HG03139 (cell line): Measurements from ENCODE around the gene DPH5.
A peak's percentile ranks its signal among the peaks of the same experiment; 100 is the strongest.
"Not testable (repeated sequence)": the region's sequence is repeated elsewhere in the genome, so short reads cannot be mapped to it uniquely, and the experiment has no call there.

Source experiments
- ATAC-seq: cut with Tn5 transposase; IDR thresholded peaks from one replicate; pipeline ENCODE4 v1.9.1; 2021; ENCODE audit not compliant: unreplicated experiment

DPH5 gene

GRCh38 chr1:100989306-100990077 is 36.1 kb downstream of the DPH5 start:
- no peak for ATAC-seq

GRCh38 chr1:100988121-100988520 is 37.5 kb downstream of the DPH5 start:
- ATAC-seq = no peak

- ATAC-seq = no peak
Observed at GRCh38 chr1:100982793-100983192, 42.8 kb downstream of the DPH5 start.

GRCh38 chr1:100979631-100980030 is 46.0 kb downstream of the DPH5 start:
- ATAC-seq = no peak

GRCh38 chr1:100976936-100977335 is 48.6 kb downstream of the DPH5 start:
- ATAC-seq = no peak

GRCh38 chr1:100972185-100972584 is 53.4 kb downstream of the DPH5 start:
- ATAC-seq = no peak

GRCh38 chr1:100971021-100971420 is 54.6 kb downstream of the DPH5 start:
- no peak for ATAC-seq

GRCh38 chr1:100969327-100969726 is 56.3 kb downstream of the DPH5 start:
- no peak for ATAC-seq

- ATAC-seq = no peak
Observed at GRCh38 chr1:100968621-100969020, 57.0 kb downstream of the DPH5 start.

GRCh38 chr1:100960098-100960497 is 65.5 kb downstream of the DPH5 start:
- ATAC-seq = no peak

- no peak for ATAC-seq
Observed at GRCh38 chr1:100959502-100960060, 66.0 kb downstream of the DPH5 start.

GRCh38 chr1:100955322-100955721 is 70.3 kb downstream of the DPH5 start:
- no peak for ATAC-seq

- no peak for ATAC-seq
Observed at GRCh38 chr1:100953960-100954730, 71.4 kb downstream of the DPH5 start.

GRCh38 chr1:100952970-100953369 is 72.6 kb downstream of the DPH5 start:
- not testable (repeated sequence) for ATAC-seq

- no peak for ATAC-seq
Observed at GRCh38 chr1:100952104-100952745, 73.4 kb downstream of the DPH5 start.

- ATAC-seq = no peak
Observed at GRCh38 chr1:100950781-100951180, 74.8 kb downstream of the DPH5 start.

GRCh38 chr1:100950337-100950736 is 75.2 kb downstream of the DPH5 start:
- no peak for ATAC-seq

GRCh38 chr1:100949515-100950158 is 75.9 kb downstream of the DPH5 start:
- peak; percentile 88 for ATAC-seq

GRCh38 chr1:100948721-100949405 is 76.7 kb downstream of the DPH5 start:
- not testable (repeated sequence) for ATAC-seq

- not testable (repeated sequence) for ATAC-seq
Observed at GRCh38 chr1:100947816-100948215, 77.8 kb downstream of the DPH5 start.
